Esophagus (tissue), 2 donors: ENCODE results near the gene TOB2. TPM values are rescaled to one million over a fixed set of nuclear protein-coding genes. Genes with fewer than 3 reads are reported as not detected.
A peak's percentile ranks its signal among the peaks of the same experiment; 100 is the strongest.
"Not testable (repeated sequence)": the region's sequence is repeated elsewhere in the genome, so short reads cannot be mapped to it uniquely, and the experiment has no call there.

Experiments used
- H3K27ac ChIP-seq, 2 donors: one replicate each; pipeline ENCODE4 v1.5.1; 2013; ENCODE audit warnings: low read depth in 2 of 2, mild to moderate bottlenecking in 2 of 2, inconsistent platforms in 1 of 2, low read length in 1 of 2, moderate library complexity in 1 of 2
- H3K27me3 ChIP-seq, 2 donors: one replicate each; pipeline ENCODE4 v1.6.1; 2013; ENCODE audit warnings: low read length in 2 of 2, control low read depth in 1 of 2, mild to moderate bottlenecking in 1 of 2; ENCODE audit not compliant: insufficient read depth in 2 of 2, control insufficient read depth in 1 of 2
- H3K36me3 ChIP-seq, 2 donors: one replicate each; pipeline ENCODE4 v1.6.1; 2013; ENCODE audit warnings: low read length in 1 of 2; ENCODE audit not compliant: control insufficient read depth in 2 of 2, insufficient read depth in 2 of 2
- H3K4me1 ChIP-seq, 2 donors: one replicate each; pipeline ENCODE4 v1.6.1; 2013; ENCODE audit warnings: low read length in 1 of 2; ENCODE audit not compliant: control insufficient read depth in 2 of 2, insufficient read depth in 2 of 2
- H3K4me3 ChIP-seq, 2 donors: one replicate each; pipeline ENCODE4 v1.5.1; 2013; ENCODE audit warnings: low read length in 2 of 2, mild to moderate bottlenecking in 2 of 2, low read depth in 1 of 2, moderate library complexity in 1 of 2
- H3K9me3 ChIP-seq, 2 donors: one replicate each; pipeline ENCODE4 v1.6.1; 2013; ENCODE audit warnings: mild to moderate bottlenecking in 2 of 2, low read depth in 1 of 2, low read length in 1 of 2, moderate library complexity in 1 of 2; ENCODE audit not compliant: control insufficient read depth in 2 of 2, insufficient read depth in 1 of 2
- whole genome bisulfite sequencing, 2 donors: extraction: QIAGEN DNeasy Blood & Tissue Kit; methylation state at CpG; one replicate each; pipeline ENCODE4 v1.1.7; 2013; 5-methylcytosine and 5-hydroxymethylcytosine counted together
- polyA plus RNA-seq, 2 donors: library from polyadenylated mRNA; stranded (reverse); fragments of 200-250 nt; gene quantifications; one replicate each; pipeline ENCODE4 v1.2.3, GENCODE V29; 2013
- donor health status: healthy with polysubstance abuse.
- donor health status: Bipolar disorder and iron deficiency.

The TOB2 gene
- polyA plus RNA-seq, 2 donors = 10.7 to 11.1 TPM

GRCh38 chr22:41445129-41446056 lies 1.2 kb downstream of the TOB2 start:
- H3K4me1 ChIP-seq = no peaks in the 10 kb centered on the region
- H3K36me3 ChIP-seq = no peaks in the 10 kb centered on the region
- peak overlapping the region; percentile 88 to 98 for H3K4me3 ChIP-seq
- WGBS, 2 donors = 0% methylated on average over 22 of the region's 22 CpGs
- no peaks in the 10 kb centered on the region for H3K9me3 ChIP-seq
- H3K27me3 ChIP-seq = no peaks in the 10 kb centered on the region
- H3K27ac ChIP-seq = peak overlapping the region; percentile 99 to 100

- no peaks in the 10 kb centered on the region for H3K4me1 ChIP-seq
- peak overlapping the region; percentile 99 to 100 for H3K27ac ChIP-seq
- no peaks in the 10 kb centered on the region for H3K9me3 ChIP-seq
- peak overlapping the region; percentile 88 to 98 for H3K4me3 ChIP-seq
- H3K36me3 ChIP-seq = peaks cover 0 to 6% of the 10 kb centered on the region in 2 donors
- 0 to 1% methylated on average over 34 to 35 of the region's 35 CpGs for WGBS, 2 donors
- no peaks in the 10 kb centered on the region for H3K27me3 ChIP-seq
These were observed 2.1 kb downstream of the TOB2 start for GRCh38 chr22:41444360-41445128.

- no peaks in the 10 kb centered on the region for H3K9me3 ChIP-seq
- peak overlapping the region; percentile 33 to 52 for H3K27ac ChIP-seq
- no peaks in the 10 kb centered on the region for H3K27me3 ChIP-seq
- H3K4me1 ChIP-seq = no peaks in the 10 kb centered on the region
- 62 to 63% methylated on average over 2 of the region's 2 CpGs for WGBS, 2 donors
- peaks cover under 1 to 9% of the 10 kb centered on the region in 2 donors for H3K36me3 ChIP-seq
- H3K4me3 ChIP-seq = no peak overlapping the region
These were observed 4.3 kb downstream of the TOB2 start for GRCh38 chr22:41442240-41442792.

GRCh38 chr22:41440511-41440910 lies 6.1 kb downstream of the TOB2 start:
- not testable (repeated sequence) for H3K27me3 ChIP-seq, H3K4me3 ChIP-seq, H3K9me3 ChIP-seq, H3K27ac ChIP-seq, H3K4me1 ChIP-seq
- 78 to 86% methylated on average over 5 of the region's 5 CpGs for WGBS, 2 donors
- H3K36me3 ChIP-seq = peaks cover 12 to 26% of the 10 kb centered on the region in 2 donors

- H3K4me1 ChIP-seq = peaks cover 5 to 6% of the 10 kb centered on the region in 2 donors
- H3K27ac ChIP-seq = no peak overlapping the region
- no peaks in the 10 kb centered on the region for H3K27me3 ChIP-seq
- no peaks in the 10 kb centered on the region for H3K9me3 ChIP-seq
- no peak overlapping the region for H3K4me3 ChIP-seq
- WGBS, 2 donors = 85 to 89% methylated on average over 7 of the region's 7 CpGs
- H3K36me3 ChIP-seq = peaks cover 15 to 45% of the 10 kb centered on the region in 2 donors
These were observed 9.4 kb downstream of the TOB2 start for GRCh38 chr22:41437198-41437597.

GRCh38 chr22:41436322-41437113 lies 10.1 kb downstream of the TOB2 start:
- Histone ChIP-seq H3K4me1 (peaks cover 5 to 6% of the 10 kb centered on the region in 2 donors), H3K36me3 (peaks cover 15 to 49% of the 10 kb centered on the region in 2 donors), H3K9me3 (no peaks in the 10 kb centered on the region), H3K27me3 (no peaks in the 10 kb centered on the region), H3K27ac (peak overlapping the region in 1 of 2 donors; percentile 6), H3K4me3 (no peak overlapping the region)
- WGBS, 2 donors = 85 to 87% methylated on average over 23 of the region's 23 CpGs

- peak overlapping the region in 1 of 2 donors; percentile 10 for H3K27ac ChIP-seq
- H3K36me3 ChIP-seq = peaks cover 15 to 50% of the 10 kb centered on the region in 2 donors
- 67 to 75% methylated on average over 4 of the region's 4 CpGs for WGBS, 2 donors
These were observed 11.0 kb downstream of the TOB2 start for GRCh38 chr22:41435560-41435959.

GRCh38 chr22:41434361-41435003 lies 12.1 kb downstream of the TOB2 start:
- H3K4me1 ChIP-seq, H3K4me3 ChIP-seq, H3K9me3 ChIP-seq, H3K27me3 ChIP-seq: not testable (repeated sequence)
- WGBS, 2 donors = 74 to 79% methylated on average over 5 of the region's 5 CpGs
- Histone ChIP-seq H3K27ac (peak overlapping the region in 1 of 2 donors; percentile 27), H3K36me3 (peaks cover 15 to 44% of the 10 kb centered on the region in 2 donors)

More at GRCh38 chr22:41435560-41435959, 11.0 kb downstream of the TOB2 start:
- peaks cover 5 to 6% of the 10 kb centered on the region in 2 donors for H3K4me1 ChIP-seq
- no peaks in the 10 kb centered on the region for H3K9me3 ChIP-seq
- no peak overlapping the region for H3K4me3 ChIP-seq
- no peaks in the 10 kb centered on the region for H3K27me3 ChIP-seq
